ENCODE measurements around the gene RIT1. TPM values are rescaled to one million over a fixed set of nuclear protein-coding genes. Genes with fewer than 3 reads are reported as not detected.
A peak's percentile ranks its signal among the peaks of the same experiment; 100 is the strongest.

The RIT1 gene
- total RNA-seq, 4 donors from 2014 or later, result 19.5 to 32.6 (median 27.4) TPM

DNA sequence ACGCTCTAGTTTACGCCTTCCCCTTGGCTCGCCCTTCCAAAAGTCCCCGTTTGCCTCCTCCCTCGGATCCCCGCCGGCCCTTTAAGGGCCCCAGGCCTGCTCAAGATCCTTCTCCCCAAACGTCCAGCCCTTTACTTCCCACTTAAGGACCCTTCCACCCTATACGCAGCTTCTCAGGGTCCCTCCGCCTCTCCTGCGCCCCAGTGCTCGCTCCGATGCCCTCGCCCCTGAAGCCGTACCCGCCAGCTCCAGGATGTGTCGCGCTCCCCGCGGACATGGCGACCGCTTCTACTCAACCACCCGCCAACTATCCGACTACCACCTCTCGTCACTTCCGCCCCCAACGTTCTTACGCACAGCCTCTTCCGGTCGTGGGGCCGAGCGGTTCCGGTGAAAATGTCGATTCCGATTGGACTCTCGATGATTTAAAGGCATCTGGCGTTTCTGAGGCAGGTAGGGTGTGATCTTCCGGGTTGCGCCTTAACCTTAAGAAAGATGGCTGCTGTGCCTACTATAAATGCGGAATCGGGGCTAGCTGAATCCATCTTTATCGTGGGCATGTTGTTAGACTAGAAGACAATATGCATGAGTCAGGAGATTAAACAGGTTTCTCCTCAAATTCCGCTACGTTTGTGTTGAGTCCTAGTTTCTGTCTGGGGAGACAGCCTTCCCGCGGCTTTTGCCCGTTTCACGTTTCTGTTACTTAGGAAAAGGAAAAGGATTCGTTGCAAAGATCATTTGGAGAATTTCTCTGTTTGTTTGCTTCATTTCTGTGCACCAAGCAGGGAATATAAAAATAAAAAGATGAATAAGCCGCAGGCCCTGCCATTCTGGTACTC lies 23.2 kb upstream of the RIT1 start, which contains the start of gene KHDC4:
KHDC4 (minus strand) TSS at position 317 of the 839 bp plus-strand sequence; CDS start at position 277, 40 bp downstream.
- DNase-seq, result peak; percentile 97
- H3K36me3 ChIP-seq, result peaks cover 11 to 15% of the 10 kb centered on the region in 2 donors
- TF ChIP-seq, protein P1, sequence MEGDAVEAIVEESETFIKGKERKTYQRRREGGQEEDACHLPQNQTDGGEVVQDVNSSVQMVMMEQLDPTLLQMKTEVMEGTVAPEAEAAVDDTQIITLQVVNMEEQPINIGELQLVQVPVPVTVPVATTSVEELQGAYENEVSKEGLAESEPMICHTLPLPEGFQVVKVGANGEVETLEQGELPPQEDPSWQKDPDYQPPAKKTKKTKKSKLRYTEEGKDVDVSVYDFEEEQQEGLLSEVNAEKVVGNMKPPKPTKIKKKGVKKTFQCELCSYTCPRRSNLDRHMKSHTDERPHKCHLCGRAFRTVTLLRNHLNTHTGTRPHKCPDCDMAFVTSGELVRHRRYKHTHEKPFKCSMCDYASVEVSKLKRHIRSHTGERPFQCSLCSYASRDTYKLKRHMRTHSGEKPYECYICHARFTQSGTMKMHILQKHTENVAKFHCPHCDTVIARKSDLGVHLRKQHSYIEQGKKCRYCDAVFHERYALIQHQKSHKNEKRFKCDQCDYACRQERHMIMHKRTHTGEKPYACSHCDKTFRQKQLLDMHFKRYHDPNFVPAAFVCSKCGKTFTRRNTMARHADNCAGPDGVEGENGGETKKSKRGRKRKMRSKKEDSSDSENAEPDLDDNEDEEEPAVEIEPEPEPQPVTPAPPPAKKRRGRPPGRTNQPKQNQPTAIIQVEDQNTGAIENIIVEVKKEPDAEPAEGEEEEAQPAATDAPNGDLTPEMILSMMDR (IDR thresholded peaks at IDR 0.05), result peak in 4 of 6 experiments; percentile 17 to 39 (median 22)
- TF ChIP-seq POLR2A (IDR thresholded peaks at IDR 0.05), result peak; percentile 48 to 92
- intact Hi-C loops (cut with DNase I), result loop anchor here (10.0 kb wide), 1 partner anchor 120 kb away; the partner anchor contains the start of genes LAMTOR2 and UBQLN4
- H3K9me3 ChIP-seq, result no peaks in the 10 kb centered on the region
- no peaks in the 10 kb centered on the region for H3K27me3 ChIP-seq
- H3K4me1 ChIP-seq, result peaks cover 34 to 45% of the 10 kb centered on the region in 2 donors
- WGBS, 2 donors, result 0 to 1% methylated on average over 50 of the region's 50 CpGs
- H3K27ac ChIP-seq, result peak within 1 kb of the TSS; percentile 80 to 92 (median 84)
- H3K4me3 ChIP-seq (replicated peaks in 1 of 3), result peak within 1 kb of the TSS; percentile 81 to 89 (median 86)

DNA sequence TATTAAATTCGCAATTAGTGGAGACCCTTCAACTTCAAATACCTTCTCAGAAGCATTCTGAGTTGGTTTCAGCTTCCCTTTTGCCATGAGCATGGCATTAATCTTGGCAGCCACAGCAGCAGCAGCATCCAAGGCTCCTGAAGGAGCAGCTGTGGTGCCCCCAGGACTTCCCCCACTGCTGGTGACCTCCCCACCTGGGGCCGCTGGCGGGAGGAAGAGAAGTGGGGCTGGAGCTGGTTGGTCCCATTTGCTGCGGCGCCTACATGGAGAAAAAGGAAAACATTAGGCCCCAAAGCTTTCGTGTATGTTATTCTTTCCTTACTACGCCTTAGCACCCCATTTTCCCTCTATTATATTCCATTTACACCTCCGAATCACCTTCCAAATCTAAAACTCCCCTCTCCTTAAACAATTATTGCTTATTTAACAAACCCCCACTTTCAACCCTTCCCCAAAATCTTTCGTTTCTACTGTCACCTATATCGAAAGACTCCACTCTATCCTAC lies 22.5 kb upstream of the RIT1 start:
- DNase-seq, result no peak
- TF ChIP-seq, protein P1 (IDR thresholded peaks at IDR 0.05), result no peak
- H3K36me3 ChIP-seq, result peaks cover 15 to 20% of the 10 kb centered on the region in 2 donors
- intact Hi-C loops (cut with DNase I), result loop anchor here (10.0 kb wide), 1 partner anchor 121 kb away; the partner anchor contains the start of genes LAMTOR2 and UBQLN4
- H3K9me3 ChIP-seq, result no peaks in the 10 kb centered on the region
- H3K4me3 ChIP-seq (replicated peaks in 1 of 3), result peak overlapping the region; percentile 81 to 89 (median 86)
- WGBS, 2 donors, result 5% methylated on average over 10 of the region's 10 CpGs
- H3K4me1 ChIP-seq, result peaks cover 27 to 39% of the 10 kb centered on the region in 2 donors
- peak overlapping the region; percentile 80 to 92 (median 84) for H3K27ac ChIP-seq
- no peaks in the 10 kb centered on the region for H3K27me3 ChIP-seq

DNA sequence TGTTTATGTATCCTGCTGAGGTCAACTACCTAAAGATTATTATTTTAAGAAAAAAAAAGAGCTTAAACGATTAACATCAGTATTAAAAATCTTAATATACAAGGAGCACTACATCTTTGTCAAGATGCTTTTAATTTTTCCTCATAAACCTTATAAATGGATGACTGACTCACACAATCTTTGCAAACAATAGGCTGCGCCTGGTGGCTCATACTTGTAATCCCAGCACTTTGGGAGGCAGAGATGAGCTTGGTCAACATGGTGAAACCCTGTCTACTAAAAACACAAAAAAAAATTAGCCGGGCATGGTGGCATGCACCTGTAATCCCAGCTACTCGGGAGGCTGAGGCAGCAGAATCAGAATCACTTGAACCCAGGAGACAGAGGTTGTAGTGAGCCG lies 21.3 kb upstream of the RIT1 start:
- H3K4me3 ChIP-seq (replicated peaks in 1 of 3), result no peak overlapping the region
- WGBS, 2 donors, result 89% methylated on average over 5 of the region's 5 CpGs
- peaks cover 22 to 32% of the 10 kb centered on the region in 2 donors for H3K4me1 ChIP-seq
- peaks cover 22 to 29% of the 10 kb centered on the region in 2 donors for H3K36me3 ChIP-seq
- H3K27me3 ChIP-seq, result no peaks in the 10 kb centered on the region
- TF ChIP-seq POLR2A (IDR thresholded peaks at IDR 0.05), result no peak
- TF ChIP-seq, protein P1 (IDR thresholded peaks at IDR 0.05), result no peak
- no peak for DNase-seq
- H3K9me3 ChIP-seq, result no peaks in the 10 kb centered on the region
- intact Hi-C loops (cut with DNase I), result loop anchor here (10.0 kb wide), 1 partner anchor 122 kb away; the partner anchor contains the start of genes LAMTOR2 and UBQLN4
- no peak overlapping the region for H3K27ac ChIP-seq

DNA sequence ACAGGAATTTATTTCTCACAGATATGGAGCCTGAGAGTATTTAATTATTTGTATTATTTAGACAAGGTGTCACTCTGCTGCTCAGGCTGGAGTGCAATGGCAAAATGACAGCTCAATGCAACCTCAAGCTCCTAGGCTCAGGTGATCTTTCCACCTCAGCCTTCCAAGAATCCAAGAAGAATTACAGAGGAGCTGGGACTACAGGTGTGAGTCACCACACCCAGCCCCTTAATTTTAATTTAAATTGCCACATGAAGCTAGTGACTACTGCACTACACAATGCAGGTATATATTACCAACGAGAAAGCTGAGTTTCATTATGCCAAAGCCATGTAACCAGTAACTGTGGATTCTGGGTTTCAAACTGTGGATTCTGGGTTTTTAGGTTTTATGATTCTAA lies 20.9 kb upstream of the RIT1 start:
- intact Hi-C loops (cut with DNase I), result loop anchor here (10.0 kb wide), 1 partner anchor 123 kb away; the partner anchor contains the start of genes LAMTOR2 and UBQLN4
- H3K9me3 ChIP-seq, result no peaks in the 10 kb centered on the region

More for the DNA sequence above, 20.9 kb upstream of the RIT1 start:
- H3K27me3 ChIP-seq, result no peaks in the 10 kb centered on the region
- no peak overlapping the region for H3K27ac ChIP-seq
- DNase-seq, result no peak
- TF ChIP-seq, protein P1 (IDR thresholded peaks at IDR 0.05), result no peak
- TF ChIP-seq POLR2A (IDR thresholded peaks at IDR 0.05), result no peak
- no peak overlapping the region for H3K4me3 ChIP-seq (replicated peaks in 1 of 3)
- H3K4me1 ChIP-seq, result peaks cover 22 to 32% of the 10 kb centered on the region in 2 donors
- WGBS, 2 donors, result 63 to 64% methylated on average over 1 of the region's 1 CpG
- peaks cover 25 to 33% of the 10 kb centered on the region in 2 donors for H3K36me3 ChIP-seq
